ENCODE data around the gene TOR1AIP2. TPM values are rescaled to one million over a fixed set of nuclear protein-coding genes. Genes with fewer than 3 reads are reported as not detected.

Gene TOR1AIP2
- total and polyA plus RNA-seq, 2 of the 8 experiments (the other 6 are each of a cell fraction or from before 2014, with no cell fraction given) = 12.1 to 75.2 TPM

- FAIRE-seq = no peak
- no peak for DNase-seq (ENCODE audit: low read depth in 1 of 2, low spot score in 2 of 2)
- Histone ChIP-seq H2BK5ac (ENCODE audit: low read depth, low read length) (no peak overlapping the region), H4K20me1 (replicated peaks in 1 of 2; ENCODE audit: control insufficient read depth in 1 of 2, insufficient read depth in 2 of 2, low read length in 2 of 2) (peaks cover 0 to 5% of the 10 kb centered on the region in 2 experiments), H2AFZ (ENCODE audit: low read length) (no peak overlapping the region), H2BK120ac (replicated peaks; ENCODE audit: low read depth, low read length) (no peak overlapping the region), H3K79me2 (ENCODE audit: control insufficient read depth in 1 of 2, insufficient read depth in 2 of 2, low read length in 2 of 2) (peaks cover 0 to 69% of the 10 kb centered on the region in 2 experiments; a peak in 2 of 4 replicates), H2BK12ac (ENCODE audit: low read depth, low read length) (no peak overlapping the region), H3K14ac (ENCODE audit: insufficient read length) (no peak overlapping the region), H3K23me2 (ENCODE audit: low read depth, low read length) (no peaks in the 10 kb centered on the region), H2AK5ac (ENCODE audit: low read depth, low read length) (no peak overlapping the region), H3K27ac (ENCODE audit: low read depth, low read length) (no peak overlapping the region), H3K36me3 (ENCODE audit: control insufficient read depth in 2 of 4, insufficient read depth in 4 of 4, low read length in 3 of 4) (peaks cover 2 to 16% (median 7%) of the 10 kb centered on the region in 4 experiments; a peak in 5 of 8 replicates), H3K79me1 (ENCODE audit: low read depth, low read length) (peaks cover 8% of the 10 kb centered on the region; the same call in 1 of the 2 replicates), H3K4ac (replicated peaks; ENCODE audit: insufficient read length, low read depth, low read length) (no peak overlapping the region), H3K9ac (replicated peaks in 1 of 4; ENCODE audit: extremely low read depth in 1 of 4, low read depth in 3 of 4, low read length in 3 of 4) (no peak overlapping the region), H3K56ac (replicated peaks; ENCODE audit: insufficient read length, low read depth, low read length) (no peak overlapping the region), H3K4me1 (replicated peaks in 1 of 4; ENCODE audit: control insufficient read depth in 3 of 4, insufficient read depth in 4 of 4, low read length in 3 of 4) (no peaks in the 10 kb centered on the region), H3K23ac (ENCODE audit: insufficient read length) (no peak overlapping the region), H3K9me3 (ENCODE audit: insufficient read depth in 2 of 2, low read depth in 1 of 2, low read length in 1 of 2) (no peaks in the 10 kb centered on the region), H4K5ac (ENCODE audit: insufficient read length, low read depth, low read length) (no peak overlapping the region), H4K91ac (replicated peaks; ENCODE audit: insufficient read length, low read length) (no peak overlapping the region), H3K4me3 (ENCODE audit: extremely low read depth in 1 of 4, insufficient read depth in 2 of 4, low read depth in 3 of 4, low read length in 4 of 4) (no peak overlapping the region), H3K4me2 (ENCODE audit: insufficient read depth in 1 of 2, low read depth in 2 of 2, low read length in 2 of 2) (no peak overlapping the region), H2BK15ac (ENCODE audit: low read length) (no peak overlapping the region), H4K8ac (ENCODE audit: extremely low read depth, insufficient read depth, low read length) (no peak overlapping the region), H3K27me3 (replicated peaks in 1 of 4; ENCODE audit: control insufficient read depth in 3 of 4, extremely low read depth in 1 of 4, insufficient read depth in 3 of 4, low read length in 3 of 4) (no peaks in the 10 kb centered on the region), H2BK20ac (ENCODE audit: low read length) (no peak overlapping the region), H3K18ac (ENCODE audit: extremely low read depth, low read length) (no peak overlapping the region)
- TF ChIP-seq JUND (IDR thresholded peaks at IDR 0.05; ENCODE audit: low read length) (no peak), SAP30 (IDR thresholded peaks at IDR 0.05; ENCODE audit: insufficient read depth, insufficient replicate concordance, low read length) (no peak), NRF1 (IDR thresholded peaks at IDR 0.05; ENCODE audit: low read depth, low read length) (no peak)
- 90% methylated on average over 5 of the region's 5 CpGs; no CpG with 5 or more reads in 1 of the 2 experiments for WGBS, 2 experiments (ENCODE audit: extremely low coverage in 1 of 2, insufficient coverage in 1 of 2, insufficient read length in 1 of 2, insufficient replicate concordance in 2 of 2, low coverage in 1 of 2, low lambda C conversion rate in 2 of 2, missing lambda C conversion rate in 1 of 2)
- POLR2A ChIA-PET (ENCODE audit: partially characterized antibody) = no interaction called here
- CTCF ChIA-PET (ENCODE audit: partially characterized antibody) = no interaction called here
These were observed 5.0 kb downstream of the TOR1AIP2 start for GRCh38 chr1:179872558-179872957.

Data from H1 (cell line).